Stimulated activated naive CD8-positive, alpha-beta T cell treated with anti-CD3 and anti-CD28 coated beads, Interleukin-15, amount 100 ng/mL, for 72 hours (primary cell): ENCODE data around the gene TWSG1.
"Not testable (repeated sequence)": the region's sequence is repeated elsewhere in the genome, so short reads cannot be mapped to it uniquely, and the experiment has no call there.

Experiments used
- ATAC-seq: fragments of 150-1000 bp; cut with Tn5 transposase; 2 replicates; pipeline ENCODE4 v1.10.0; 2021; ENCODE audit warnings: mild to moderate bottlenecking, moderate library complexity
- DNase-seq, 2 donors: peaks; one replicate each; pipeline ENCODE4 v3.0.0; 2021 to 2022
- H3K27ac Mint-ChIP-seq, 2 donors: one replicate each; pipeline ENCODE4 v1.8.0; 2022; ENCODE audit warnings: mild to moderate bottlenecking in 2 of 2, mixed read lengths in 2 of 2, moderate library complexity in 2 of 2
- H3K27me3 Mint-ChIP-seq: one replicate; pipeline ENCODE4 v1.8.0; 2022; ENCODE audit warnings: mixed read lengths
- H3K4me1 Mint-ChIP-seq: one replicate; pipeline ENCODE4 v1.8.0; 2022; ENCODE audit warnings: mild to moderate bottlenecking, mixed read lengths
- H3K4me3 Mint-ChIP-seq, 2 donors: one replicate each; pipeline ENCODE4 v1.8.0; 2022; ENCODE audit warnings: mild to moderate bottlenecking in 2 of 2, mixed read lengths in 2 of 2, moderate library complexity in 1 of 2
- H3K9me3 Mint-ChIP-seq, 2 donors: one replicate each; pipeline ENCODE4 v1.8.0; 2022; ENCODE audit warnings: mixed read lengths in 2 of 2

The TWSG1 gene

GRCh38 chr18:9401176-9401575, 66.6 kb downstream of the TWSG1 start:
- ATAC-seq = no peak
- Mint-ChIP-seq H3K4me1 (peaks cover 22% of the 10 kb centered on the region), H3K27ac (no peak overlapping the region), H3K9me3 (no peaks in the 10 kb centered on the region), H3K4me3 (no peak overlapping the region), H3K27me3 (no peaks in the 10 kb centered on the region)
- no peak for DNase-seq

- ATAC-seq, H3K4me3 Mint-ChIP-seq, H3K27ac Mint-ChIP-seq, H3K9me3 Mint-ChIP-seq, DNase-seq, H3K27me3 Mint-ChIP-seq: not testable (repeated sequence)
- H3K4me1 Mint-ChIP-seq = peaks cover 17% of the 10 kb centered on the region
Observed at GRCh38 chr18:9402358-9403007, 67.9 kb downstream of the TWSG1 start.

GRCh38 chr18:9403795-9404564, 69.4 kb downstream of the TWSG1 start:
- ATAC-seq = peak; percentile 48
- H3K4me3 Mint-ChIP-seq = peak overlapping the region; percentile 78 to 82
- H3K27me3 Mint-ChIP-seq = no peaks in the 10 kb centered on the region
- peaks cover 17% of the 10 kb centered on the region for H3K4me1 Mint-ChIP-seq
- no peaks in the 10 kb centered on the region for H3K9me3 Mint-ChIP-seq
- peak overlapping the region; percentile 78 to 95 for H3K27ac Mint-ChIP-seq
- peak in 1 of 2 donors; percentile 13 for DNase-seq

- Mint-ChIP-seq H3K27me3 (no peaks in the 10 kb centered on the region), H3K9me3 (no peaks in the 10 kb centered on the region), H3K4me3 (peak overlapping the region; percentile 78 to 82), H3K4me1 (peaks cover 17% of the 10 kb centered on the region), H3K27ac (peak overlapping the region; percentile 78 to 95)
- ATAC-seq = peak; percentile 88
- DNase-seq = peak; percentile 26 to 44
Observed at GRCh38 chr18:9404565-9405060, 70.0 kb downstream of the TWSG1 start.

- H3K9me3 Mint-ChIP-seq = no peaks in the 10 kb centered on the region
- peak overlapping the region; percentile 78 to 82 for H3K4me3 Mint-ChIP-seq
- peaks cover 17% of the 10 kb centered on the region for H3K4me1 Mint-ChIP-seq
- no peak for DNase-seq
- ATAC-seq = no peak
- peak overlapping the region; percentile 33 to 95 for H3K27ac Mint-ChIP-seq
- no peaks in the 10 kb centered on the region for H3K27me3 Mint-ChIP-seq
Observed at GRCh38 chr18:9405130-9405529, 70.6 kb downstream of the TWSG1 start.

- peak overlapping the region; percentile 10 to 34 for H3K4me3 Mint-ChIP-seq
- no peaks in the 10 kb centered on the region for H3K27me3 Mint-ChIP-seq
- H3K27ac Mint-ChIP-seq = peak overlapping the region in 1 of 2 donors; percentile 45
- ATAC-seq (no peak), DNase-seq (no peak)
- H3K9me3 Mint-ChIP-seq = no peaks in the 10 kb centered on the region
- H3K4me1 Mint-ChIP-seq = peaks cover 17% of the 10 kb centered on the region
Observed at GRCh38 chr18:9405977-9406376, 71.4 kb downstream of the TWSG1 start.

- Mint-ChIP-seq H3K4me3 (no peak overlapping the region), H3K27me3 (no peaks in the 10 kb centered on the region), H3K4me1 (no peaks in the 10 kb centered on the region), H3K27ac (no peak overlapping the region), H3K9me3 (no peaks in the 10 kb centered on the region)
- ATAC-seq = no peak
- no peak for DNase-seq
Observed at GRCh38 chr18:9410515-9410914, 75.9 kb downstream of the TWSG1 start.

GRCh38 chr18:9413576-9413975, 79.0 kb downstream of the TWSG1 start:
- H3K27me3 Mint-ChIP-seq = no peaks in the 10 kb centered on the region
- ATAC-seq (no peak), DNase-seq (no peak)
- H3K4me1 Mint-ChIP-seq = no peaks in the 10 kb centered on the region
- no peak overlapping the region for H3K4me3 Mint-ChIP-seq
- no peak overlapping the region for H3K27ac Mint-ChIP-seq
- H3K9me3 Mint-ChIP-seq = no peaks in the 10 kb centered on the region

GRCh38 chr18:9416563-9417072, 82.0 kb downstream of the TWSG1 start:
- DNase-seq = no peak
- H3K4me1 Mint-ChIP-seq = no peaks in the 10 kb centered on the region
- H3K27me3 Mint-ChIP-seq = no peaks in the 10 kb centered on the region
- ATAC-seq = no peak
- H3K4me3 Mint-ChIP-seq = no peak overlapping the region
- H3K9me3 Mint-ChIP-seq = no peaks in the 10 kb centered on the region
- H3K27ac Mint-ChIP-seq = no peak overlapping the region

- Mint-ChIP-seq H3K4me1 (no peaks in the 10 kb centered on the region), H3K27ac (no peak overlapping the region), H3K4me3 (no peak overlapping the region), H3K9me3 (no peaks in the 10 kb centered on the region), H3K27me3 (no peaks in the 10 kb centered on the region)
- ATAC-seq (no peak), DNase-seq (no peak)
Observed at GRCh38 chr18:9417073-9417851, 82.7 kb downstream of the TWSG1 start.

- H3K27me3 Mint-ChIP-seq = no peaks in the 10 kb centered on the region
- H3K4me3 Mint-ChIP-seq = no peak overlapping the region
- DNase-seq (no peak), ATAC-seq (no peak)
- no peaks in the 10 kb centered on the region for H3K4me1 Mint-ChIP-seq
- H3K27ac Mint-ChIP-seq = peak overlapping the region in 1 of 2 donors; percentile 65
- H3K9me3 Mint-ChIP-seq = no peaks in the 10 kb centered on the region
Observed at GRCh38 chr18:9418047-9418690, 83.6 kb downstream of the TWSG1 start.

GRCh38 chr18:9419956-9420631, 85.5 kb downstream of the TWSG1 start:
- Mint-ChIP-seq H3K9me3 (no peaks in the 10 kb centered on the region), H3K4me3 (no peak overlapping the region), H3K27ac (no peak overlapping the region), H3K4me1 (no peaks in the 10 kb centered on the region), H3K27me3 (no peaks in the 10 kb centered on the region)
- ATAC-seq = no peak
- no peak for DNase-seq

GRCh38 chr18:9421096-9421900, 86.7 kb downstream of the TWSG1 start:
- no peaks in the 10 kb centered on the region for H3K9me3 Mint-ChIP-seq
- DNase-seq (no peak), ATAC-seq (no peak)
- H3K4me3 Mint-ChIP-seq = no peak overlapping the region
- no peaks in the 10 kb centered on the region for H3K27me3 Mint-ChIP-seq
- H3K27ac Mint-ChIP-seq = no peak overlapping the region
- no peaks in the 10 kb centered on the region for H3K4me1 Mint-ChIP-seq

GRCh38 chr18:9421901-9422327, 87.3 kb downstream of the TWSG1 start:
- Mint-ChIP-seq H3K4me3 (no peak overlapping the region), H3K27ac (no peak overlapping the region), H3K27me3 (no peaks in the 10 kb centered on the region), H3K9me3 (no peaks in the 10 kb centered on the region), H3K4me1 (no peaks in the 10 kb centered on the region)
- DNase-seq (no peak), ATAC-seq (no peak)
